Stimulated activated CD8-positive, alpha-beta memory T cell treated with anti-CD3 and anti-CD28 coated beads, Interleukin-7, amount 100 ng/mL, for 1 hour (primary cell): ENCODE results near the gene EEFSEC.

Experiments used
- DNase-seq, 2 donors: peaks; one replicate each; pipeline ENCODE4 v3.0.0-alpha.2; 2020; ENCODE audit warnings: low read depth in 2 of 2

The EEFSEC gene

GRCh38 chr3:128217702-128218547, 64.6 kb downstream of the EEFSEC start:
- no peak for DNase-seq

- DNase-seq, result no peak
Observed at GRCh38 chr3:128218548-128219257, 65.4 kb downstream of the EEFSEC start.

GRCh38 chr3:128221328-128221727, 68.0 kb downstream of the EEFSEC start:
- no peak for DNase-seq

GRCh38 chr3:128222796-128223385, 69.6 kb downstream of the EEFSEC start:
- DNase-seq, result no peak

GRCh38 chr3:128226186-128226725, 73.0 kb downstream of the EEFSEC start:
- DNase-seq, result no peak

- no peak for DNase-seq
Observed at GRCh38 chr3:128226795-128227395, 73.6 kb downstream of the EEFSEC start.

- DNase-seq, result no peak
Observed at GRCh38 chr3:128227507-128227906, 74.2 kb downstream of the EEFSEC start.

- no peak for DNase-seq
Observed at GRCh38 chr3:128228366-128228910, 75.2 kb downstream of the EEFSEC start.

GRCh38 chr3:128229106-128229857, 76.0 kb downstream of the EEFSEC start:
- DNase-seq, result no peak

- DNase-seq, result no peak
Observed at GRCh38 chr3:128231606-128232005, 78.3 kb downstream of the EEFSEC start.

GRCh38 chr3:128232376-128233178, 79.3 kb downstream of the EEFSEC start:
- DNase-seq, result no peak

- no peak for DNase-seq
Observed at GRCh38 chr3:128235207-128235926, 82.1 kb downstream of the EEFSEC start.

GRCh38 chr3:128236657-128237056, 83.4 kb downstream of the EEFSEC start:
- DNase-seq, result no peak

GRCh38 chr3:128237348-128238183, 84.3 kb downstream of the EEFSEC start:
- DNase-seq, result no peak

GRCh38 chr3:128238184-128238489, 84.9 kb downstream of the EEFSEC start:
- DNase-seq, result no peak

GRCh38 chr3:128239304-128239703, 86.0 kb downstream of the EEFSEC start:
- DNase-seq, result no peak

- DNase-seq, result no peak
Observed at GRCh38 chr3:128240232-128240631, 87.0 kb downstream of the EEFSEC start.

- DNase-seq, result no peak
Observed at GRCh38 chr3:128241741-128242140, 88.5 kb downstream of the EEFSEC start.
